Effector memory CD8-positive, alpha-beta T cell (primary cell): ENCODE measurements around the gene SLC28A1.

Source experiments
- ATAC-seq: fragments of 150-1000 bp; cut with Tn5 transposase; replicated peaks from 2 replicates; pipeline ENCODE4 v1.10.0; 2021; ENCODE audit warnings: mild to moderate bottlenecking, moderate library complexity
- DNase-seq, 3 experiments: peaks; one replicate each; pipeline ENCODE4 v3.0.0; 2021
- H3K27ac Mint-ChIP-seq, 2 donors: one replicate each; pipeline ENCODE4 v1.8.0; 2022; ENCODE audit warnings: mild to moderate bottlenecking in 2 of 2, mixed read lengths in 2 of 2, moderate library complexity in 2 of 2
- H3K27me3 Mint-ChIP-seq, 2 donors: one replicate each; pipeline ENCODE4 v1.8.0; 2022; ENCODE audit warnings: mixed read lengths in 2 of 2
- H3K36me3 Mint-ChIP-seq: one replicate; pipeline ENCODE4 v1.8.0; 2022; ENCODE audit warnings: mild to moderate bottlenecking, moderate library complexity, mixed read lengths; ENCODE audit not compliant: insufficient read depth
- H3K4me1 Mint-ChIP-seq, 2 donors: one replicate each; pipeline ENCODE4 v1.8.0; 2022; ENCODE audit warnings: low read depth in 2 of 2, mixed read lengths in 2 of 2
- H3K4me3 Mint-ChIP-seq, 2 donors: one replicate each; pipeline ENCODE4 v1.8.0; 2022; ENCODE audit warnings: mild to moderate bottlenecking in 2 of 2, mixed read lengths in 2 of 2, moderate library complexity in 2 of 2
- H3K9me3 Mint-ChIP-seq, 2 donors: one replicate each; pipeline ENCODE4 v1.8.0; 2022; ENCODE audit warnings: mixed read lengths in 2 of 2

SLC28A1 gene

DNA sequence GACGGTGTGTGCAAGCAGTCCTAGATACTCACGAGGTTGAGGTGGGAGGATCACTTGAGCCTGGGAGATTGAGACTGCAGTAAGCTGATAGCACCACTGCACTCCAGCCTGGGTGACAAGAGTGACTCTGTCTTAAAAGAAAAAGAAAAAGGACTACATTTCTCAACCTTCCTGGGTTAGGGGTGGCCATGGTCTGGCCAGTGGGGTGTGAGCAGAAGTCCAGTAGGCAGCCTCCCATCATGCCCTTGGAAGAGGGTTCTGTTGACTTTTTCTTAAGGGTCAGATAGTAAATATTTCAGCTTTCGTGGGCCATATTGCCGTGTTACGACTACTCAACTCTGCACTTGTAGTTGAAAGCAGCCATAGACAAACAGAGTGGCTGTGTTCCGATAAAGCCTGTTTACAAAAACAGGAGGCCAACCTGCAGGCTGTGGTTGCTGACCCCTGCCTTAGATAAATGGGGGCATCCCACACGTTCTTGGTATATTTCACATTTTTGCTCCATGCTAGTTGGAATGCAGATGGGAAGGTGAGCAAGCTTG is 66.2 kb downstream of the SLC28A1 start:
- no peaks in the 10 kb centered on the region for H3K9me3 Mint-ChIP-seq
- H3K4me3 Mint-ChIP-seq, result no peak overlapping the region
- no peaks in the 10 kb centered on the region for H3K4me1 Mint-ChIP-seq
- no peak for ATAC-seq
- H3K36me3 Mint-ChIP-seq, result no peaks in the 10 kb centered on the region
- H3K27ac Mint-ChIP-seq, result no peak overlapping the region
- H3K27me3 Mint-ChIP-seq, result peaks cover under 1 to 26% of the 10 kb centered on the region in 2 donors
- no peak for DNase-seq

DNA sequence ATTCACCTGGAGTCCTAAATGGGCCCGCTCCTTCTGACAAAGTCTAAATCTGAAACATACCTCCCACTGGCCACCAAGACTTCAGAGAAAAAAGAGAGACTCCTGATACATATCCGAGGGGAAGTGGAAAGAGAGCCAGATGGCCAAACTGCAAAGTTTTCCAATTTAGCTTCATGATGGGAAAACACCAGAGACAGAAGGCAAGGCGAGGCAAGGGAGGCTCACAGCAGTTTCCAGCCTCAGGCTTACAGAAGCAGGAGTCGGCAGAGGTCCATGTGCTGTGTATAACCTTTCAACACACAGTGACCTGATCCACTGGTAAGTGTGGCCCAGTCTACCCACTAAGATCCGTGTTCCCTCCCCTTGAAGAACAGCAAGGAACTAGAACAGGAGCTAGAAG is 67.3 kb downstream of the SLC28A1 start:
- Mint-ChIP-seq H3K4me3 (no peak overlapping the region), H3K27me3 (peaks cover 8 to 37% of the 10 kb centered on the region in 2 donors), H3K4me1 (peaks cover 0 to 3% of the 10 kb centered on the region in 2 donors), H3K27ac (no peak overlapping the region), H3K9me3 (no peaks in the 10 kb centered on the region), H3K36me3 (no peaks in the 10 kb centered on the region)
- DNase-seq (no peak), ATAC-seq (no peak)

DNA sequence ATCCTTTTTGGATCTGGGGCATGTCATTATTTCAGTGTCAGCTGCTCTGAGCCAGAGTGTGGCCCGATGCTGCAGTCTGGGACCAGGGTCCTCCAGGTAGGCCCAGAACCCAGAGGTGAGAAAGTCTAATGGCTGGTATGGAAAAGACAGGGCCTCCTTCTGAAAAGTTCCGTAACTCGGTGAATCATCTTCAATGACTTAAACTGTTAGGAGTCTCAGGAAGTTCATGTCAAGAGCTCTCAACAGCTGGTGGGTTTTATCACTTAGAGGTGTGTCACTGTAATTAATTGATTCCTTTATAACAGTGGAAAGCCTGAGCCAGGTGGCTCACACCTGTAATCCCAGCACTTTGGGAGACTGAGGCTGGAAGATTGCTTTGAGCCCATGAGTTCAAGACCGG is 68.7 kb downstream of the SLC28A1 start:
- no peaks in the 10 kb centered on the region for H3K36me3 Mint-ChIP-seq
- H3K27ac Mint-ChIP-seq, result no peak overlapping the region
- H3K4me3 Mint-ChIP-seq, result no peak overlapping the region
- no peaks in the 10 kb centered on the region for H3K9me3 Mint-ChIP-seq
- H3K27me3 Mint-ChIP-seq, result peaks cover 20 to 47% of the 10 kb centered on the region in 2 donors
- H3K4me1 Mint-ChIP-seq, result peaks cover 0 to 3% of the 10 kb centered on the region in 2 donors
- DNase-seq, result no peak
- ATAC-seq, result no peak

DNA sequence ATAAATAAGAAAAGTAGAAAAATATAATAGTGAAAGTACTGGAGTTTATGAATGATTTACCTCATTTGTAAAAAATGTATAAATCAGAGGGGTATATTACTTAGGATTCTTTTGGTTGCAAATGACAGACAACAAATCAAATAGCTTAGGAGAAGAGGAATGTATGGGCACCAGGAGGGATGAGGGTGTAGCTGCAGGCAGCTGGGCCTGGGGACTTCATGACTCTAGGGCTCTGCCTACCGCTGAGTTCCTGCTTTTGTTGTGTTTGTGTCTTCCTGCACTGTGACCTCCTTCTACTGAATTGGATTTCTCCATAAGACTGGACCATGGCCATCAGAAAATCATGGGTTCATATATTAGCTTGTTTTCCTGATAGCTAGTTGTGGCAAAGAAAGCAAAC is 69.3 kb downstream of the SLC28A1 start:
- no peaks in the 10 kb centered on the region for H3K36me3 Mint-ChIP-seq
- no peak overlapping the region for H3K4me3 Mint-ChIP-seq
- H3K9me3 Mint-ChIP-seq, result no peaks in the 10 kb centered on the region
- ATAC-seq (no peak), DNase-seq (no peak)
- peaks cover 0 to 3% of the 10 kb centered on the region in 2 donors for H3K4me1 Mint-ChIP-seq
- peaks cover 22 to 46% of the 10 kb centered on the region in 2 donors for H3K27me3 Mint-ChIP-seq
- no peak overlapping the region for H3K27ac Mint-ChIP-seq

DNA sequence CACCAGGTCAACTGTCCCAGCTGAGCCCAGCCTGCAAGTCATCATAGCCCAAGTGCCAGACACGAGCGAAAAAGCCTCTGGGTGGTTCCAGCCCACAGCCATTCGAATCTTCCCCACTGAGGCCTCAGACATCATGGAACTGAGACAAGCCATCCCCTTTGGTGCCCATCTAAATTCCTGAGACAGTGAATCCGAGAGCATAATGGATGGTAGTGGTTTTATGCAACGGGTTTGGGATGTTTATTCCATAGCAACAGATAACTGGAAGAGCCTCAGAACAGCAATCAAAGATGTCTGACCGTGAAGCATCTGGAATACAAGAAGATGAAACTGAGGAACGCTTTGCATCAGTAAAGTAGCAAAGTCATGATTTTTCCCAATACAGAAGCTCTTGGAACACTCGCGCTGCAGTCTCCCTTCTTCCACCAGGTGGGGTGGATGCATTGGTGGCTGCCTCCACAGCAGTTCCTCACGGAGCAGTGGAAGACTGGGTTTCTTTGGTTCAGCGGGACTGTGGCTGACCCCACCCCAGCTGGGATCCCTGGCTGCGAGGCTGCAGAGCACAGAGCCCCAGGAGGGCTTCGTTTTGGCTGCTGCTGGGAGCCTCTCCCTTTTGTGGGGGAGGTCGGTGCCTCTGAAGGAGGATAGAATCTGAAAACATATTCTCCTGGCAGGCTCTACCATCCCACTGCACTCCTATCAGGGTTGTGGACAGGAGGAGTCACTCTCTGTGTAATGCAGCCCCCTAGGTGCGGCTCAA is 70.8 kb downstream of the SLC28A1 start:
- Mint-ChIP-seq H3K4me3 (no peak overlapping the region), H3K4me1 (peaks cover 0 to 3% of the 10 kb centered on the region in 2 donors), H3K9me3 (no peaks in the 10 kb centered on the region), H3K27ac (no peak overlapping the region), H3K27me3 (peaks cover 30 to 31% of the 10 kb centered on the region in 2 donors), H3K36me3 (no peaks in the 10 kb centered on the region)
- DNase-seq (peak; percentile 13 to 22 (median 18)), ATAC-seq (peak; percentile 59)

DNA sequence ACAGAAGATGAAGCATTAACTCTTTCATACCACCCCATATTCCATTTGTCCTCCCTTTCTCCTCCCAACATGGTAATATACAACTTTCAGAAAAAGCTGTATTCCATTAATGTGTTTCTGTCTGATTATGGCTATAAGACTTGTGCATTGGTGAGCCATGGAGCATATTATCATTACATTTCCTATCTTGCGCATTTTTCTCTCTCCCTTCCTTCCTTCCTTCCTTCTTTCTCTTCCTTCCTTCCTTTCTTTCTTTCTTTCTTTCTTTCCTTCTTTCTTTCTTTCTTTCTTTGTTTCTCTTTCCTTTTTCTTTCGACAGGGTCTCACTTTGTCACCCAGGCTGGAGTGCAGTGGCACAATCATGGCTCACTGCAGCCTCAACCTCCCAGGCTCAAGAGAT is 71.7 kb downstream of the SLC28A1 start:
- no peaks in the 10 kb centered on the region for H3K9me3 Mint-ChIP-seq
- H3K4me3 Mint-ChIP-seq, result no peak overlapping the region
- H3K36me3 Mint-ChIP-seq, result no peaks in the 10 kb centered on the region
- peaks cover 0 to 3% of the 10 kb centered on the region in 2 donors for H3K4me1 Mint-ChIP-seq
- no peak for ATAC-seq
- H3K27me3 Mint-ChIP-seq, result peaks cover 29 to 37% of the 10 kb centered on the region in 2 donors
- no peak for DNase-seq
- H3K27ac Mint-ChIP-seq, result no peak overlapping the region

DNA sequence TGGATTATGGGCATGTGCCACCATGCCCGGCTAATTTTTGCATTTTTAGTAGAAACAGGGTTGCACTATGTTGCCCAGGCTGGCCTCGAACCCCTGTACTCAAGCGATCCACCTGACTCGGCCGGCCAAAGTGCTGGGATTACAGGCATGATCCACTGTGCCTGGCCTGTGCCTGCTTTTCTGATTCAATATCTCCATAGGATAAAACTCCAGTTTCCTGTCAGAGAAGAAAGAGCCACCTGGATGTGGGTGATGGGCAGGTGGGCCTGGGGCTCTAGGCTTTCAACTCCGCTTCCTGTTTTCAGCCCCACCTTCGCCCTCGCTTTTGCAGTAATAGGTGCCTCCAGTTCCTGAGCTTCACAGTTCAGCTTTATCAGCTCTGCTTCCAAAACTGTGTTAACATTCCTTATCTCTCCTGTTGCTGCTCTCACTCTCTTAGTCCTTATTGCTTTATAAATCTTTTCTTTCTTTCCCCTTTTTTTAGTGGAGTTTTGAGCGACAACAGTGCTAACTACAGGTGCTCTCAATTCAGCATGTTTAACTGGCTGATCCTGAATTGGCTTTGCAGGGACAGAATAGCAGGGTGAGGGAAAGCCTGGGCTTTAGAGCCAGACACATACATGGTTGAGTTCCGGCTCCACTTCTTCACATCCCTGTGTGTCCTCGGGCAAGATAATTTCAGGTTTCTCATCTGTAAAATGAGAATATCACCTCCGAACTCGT is 76.1 kb downstream of the SLC28A1 start:
- Mint-ChIP-seq H3K4me1 (peaks cover 0 to 3% of the 10 kb centered on the region in 2 donors), H3K27ac (no peak overlapping the region), H3K27me3 (peaks cover 44 to 50% of the 10 kb centered on the region in 2 donors), H3K9me3 (peaks cover 0 to 2% of the 10 kb centered on the region in 2 donors), H3K36me3 (no peaks in the 10 kb centered on the region), H3K4me3 (no peak overlapping the region)
- DNase-seq (no peak), ATAC-seq (no peak)

DNA sequence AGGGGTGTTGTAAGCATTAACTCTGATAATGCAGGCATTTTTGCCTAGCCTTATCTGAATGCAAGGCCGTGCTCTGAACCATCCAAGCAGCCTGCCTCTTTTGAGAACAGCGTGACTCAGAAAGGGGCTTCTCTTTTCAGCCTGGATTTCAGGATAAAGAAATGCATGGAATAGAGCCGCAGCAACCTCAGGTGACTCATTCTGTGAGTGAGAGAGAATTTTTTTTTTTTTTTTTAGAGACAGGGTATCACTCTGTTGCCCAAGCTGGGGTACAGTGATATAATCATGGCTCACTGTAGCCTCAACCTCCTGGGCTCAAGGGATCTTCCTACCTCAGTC is 76.6 kb downstream of the SLC28A1 start:
- no peak overlapping the region for H3K27ac Mint-ChIP-seq
- peaks cover 39 to 45% of the 10 kb centered on the region in 2 donors for H3K27me3 Mint-ChIP-seq
- no peaks in the 10 kb centered on the region for H3K36me3 Mint-ChIP-seq
- H3K4me3 Mint-ChIP-seq, result no peak overlapping the region
- H3K9me3 Mint-ChIP-seq, result peaks cover 0 to 2% of the 10 kb centered on the region in 2 donors
- no peak for ATAC-seq
- no peak for DNase-seq
- no peaks in the 10 kb centered on the region for H3K4me1 Mint-ChIP-seq

DNA sequence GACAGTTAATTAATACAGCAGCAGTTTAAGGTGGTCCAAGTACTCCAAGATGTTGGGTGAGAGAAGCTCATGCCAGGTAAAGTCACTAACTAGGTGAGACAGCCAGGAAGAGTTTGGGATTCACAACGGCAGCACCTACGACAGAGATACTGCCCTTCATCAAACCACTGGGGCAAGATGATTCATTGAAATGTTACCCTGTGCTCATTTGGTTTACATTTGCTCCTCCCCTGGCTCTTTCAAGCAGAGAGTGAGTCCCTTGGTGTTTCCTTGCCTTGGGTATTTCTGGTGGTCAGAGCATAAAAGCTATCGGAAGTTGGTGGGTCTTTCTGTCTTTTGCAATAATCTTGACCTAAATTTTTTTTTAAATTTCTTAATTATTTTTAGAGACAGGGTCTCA is 77.2 kb downstream of the SLC28A1 start:
- DNase-seq (no peak), ATAC-seq (no peak)
- Mint-ChIP-seq H3K27me3 (peaks cover 36 to 39% of the 10 kb centered on the region in 2 donors), H3K4me3 (no peak overlapping the region), H3K9me3 (peaks cover 0 to 2% of the 10 kb centered on the region in 2 donors), H3K27ac (no peak overlapping the region), H3K36me3 (no peaks in the 10 kb centered on the region), H3K4me1 (no peaks in the 10 kb centered on the region)

DNA sequence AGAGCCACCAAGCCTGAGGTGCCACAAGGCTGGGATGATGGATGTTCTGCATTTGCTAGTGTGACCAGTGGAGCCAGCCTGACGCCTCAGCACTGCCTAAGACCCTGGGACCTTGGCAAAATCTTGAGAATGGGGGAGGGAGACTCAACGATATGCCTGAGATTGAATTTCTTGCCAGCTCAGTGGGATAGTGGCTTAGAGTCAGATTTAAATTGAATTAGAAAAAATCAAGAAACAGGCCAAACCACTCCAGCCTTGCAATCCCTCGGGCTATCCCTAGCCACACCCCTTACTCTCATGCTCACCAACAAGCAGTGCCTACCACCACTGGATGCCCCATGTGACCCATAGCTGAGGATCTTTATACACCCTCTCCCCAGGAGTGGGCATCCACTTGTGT is 78.5 kb downstream of the SLC28A1 start:
- Mint-ChIP-seq H3K4me3 (no peak overlapping the region), H3K4me1 (no peaks in the 10 kb centered on the region), H3K27ac (no peak overlapping the region), H3K9me3 (peaks cover 0 to 2% of the 10 kb centered on the region in 2 donors), H3K27me3 (peaks cover 26 to 29% of the 10 kb centered on the region in 2 donors), H3K36me3 (no peaks in the 10 kb centered on the region)
- no peak for DNase-seq
- no peak for ATAC-seq

DNA sequence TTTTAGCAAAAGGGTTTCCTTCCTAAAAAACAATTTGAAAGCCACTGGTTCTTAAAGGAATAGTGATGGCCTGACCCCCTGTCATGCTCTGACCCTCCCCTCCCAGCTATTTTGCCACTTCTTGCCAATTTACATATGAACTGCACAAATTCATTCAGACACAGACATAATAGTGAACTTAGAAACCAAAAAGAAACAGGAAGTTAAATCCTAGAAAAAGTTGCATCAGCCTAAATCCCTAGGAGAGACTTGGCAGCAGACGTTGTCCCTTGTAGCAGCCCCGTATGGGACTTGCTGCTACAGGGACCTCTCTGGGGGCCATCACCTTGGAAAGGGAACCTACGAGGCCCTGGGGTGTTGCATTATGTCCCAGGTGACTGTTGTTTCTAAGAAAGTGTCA is 82.9 kb downstream of the SLC28A1 start:
- H3K9me3 Mint-ChIP-seq, result peaks cover 0 to 2% of the 10 kb centered on the region in 2 donors
- no peak for ATAC-seq
- no peak overlapping the region for H3K4me3 Mint-ChIP-seq
- H3K4me1 Mint-ChIP-seq, result no peaks in the 10 kb centered on the region
- peaks cover 8 to 41% of the 10 kb centered on the region in 2 donors for H3K27me3 Mint-ChIP-seq
- H3K27ac Mint-ChIP-seq, result no peak overlapping the region
- DNase-seq, result no peak
- peaks cover 2% of the 10 kb centered on the region for H3K36me3 Mint-ChIP-seq

DNA sequence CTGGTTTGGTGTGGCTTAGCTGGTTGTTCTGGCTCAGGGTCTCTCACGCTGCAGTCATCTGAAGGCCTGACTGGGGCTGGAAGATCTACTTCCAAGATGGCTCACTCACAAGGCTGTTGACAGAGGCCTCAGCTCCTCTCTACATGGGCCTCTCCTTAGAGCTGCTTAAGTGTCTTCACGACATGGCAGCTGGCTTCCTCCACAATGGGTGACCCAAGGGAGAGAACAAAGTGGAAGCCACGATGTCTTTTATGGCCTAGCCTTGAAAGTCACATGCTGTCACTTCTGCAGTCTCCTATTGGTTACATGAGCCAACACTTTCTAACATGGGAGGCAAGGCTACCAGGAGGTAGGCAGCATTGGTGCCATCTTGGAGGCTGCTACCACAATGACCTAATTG is 83.8 kb downstream of the SLC28A1 start:
- Mint-ChIP-seq H3K4me3 (no peak overlapping the region), H3K9me3 (peaks cover 0 to 2% of the 10 kb centered on the region in 2 donors), H3K36me3 (peaks cover 2% of the 10 kb centered on the region), H3K27me3 (peaks cover 8 to 36% of the 10 kb centered on the region in 2 donors), H3K27ac (no peak overlapping the region), H3K4me1 (no peaks in the 10 kb centered on the region)
- ATAC-seq (no peak), DNase-seq (no peak)

DNA sequence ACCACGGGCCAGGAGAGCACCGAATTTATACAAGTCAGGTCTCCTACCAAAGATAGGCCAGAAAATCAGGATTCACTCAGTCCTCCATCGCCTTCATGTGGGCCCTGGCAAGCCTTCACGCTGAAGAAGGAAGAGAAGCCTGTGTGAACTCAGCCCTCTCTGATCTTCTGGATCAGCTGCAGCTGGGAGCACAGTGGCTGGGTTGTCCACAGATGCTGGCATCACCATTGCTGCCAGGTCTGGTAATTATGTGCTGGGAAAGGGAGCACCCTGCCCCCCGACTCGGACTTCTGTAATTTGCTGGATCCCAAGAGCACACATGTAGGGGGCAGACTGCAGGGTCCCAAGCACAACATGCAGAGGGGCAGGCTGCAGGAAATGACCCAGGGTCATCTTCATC is 84.8 kb downstream of the SLC28A1 start:
- no peak for ATAC-seq
- DNase-seq, result no peak
- peaks cover under 1 to 29% of the 10 kb centered on the region in 2 donors for H3K27me3 Mint-ChIP-seq

DNA sequence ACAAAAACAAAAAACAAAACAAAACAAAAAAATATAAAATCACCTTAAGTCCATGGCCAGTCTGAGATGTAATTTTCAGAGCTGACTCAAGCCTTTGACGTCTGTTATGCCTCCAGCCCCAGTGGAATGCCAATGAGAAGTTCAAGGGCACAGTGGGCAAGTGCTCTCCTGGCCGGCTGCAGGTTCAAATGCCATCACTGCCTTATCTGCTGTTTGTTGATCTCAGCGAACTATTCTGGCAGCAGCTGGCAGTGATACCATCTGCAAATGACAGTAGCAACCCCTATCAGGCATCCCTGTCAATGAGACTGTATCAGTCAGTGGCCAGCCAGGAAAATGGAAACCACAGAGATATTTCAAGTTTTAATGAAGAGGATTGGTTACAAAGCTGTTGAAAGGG is 86.4 kb downstream of the SLC28A1 start:
- no peaks in the 10 kb centered on the region for H3K4me1 Mint-ChIP-seq
- no peak for ATAC-seq
- peaks cover 2% of the 10 kb centered on the region for H3K36me3 Mint-ChIP-seq
- DNase-seq, result no peak
- H3K27me3 Mint-ChIP-seq, result peaks cover 0 to 29% of the 10 kb centered on the region in 2 donors
- no peak overlapping the region for H3K27ac Mint-ChIP-seq
- no peaks in the 10 kb centered on the region for H3K9me3 Mint-ChIP-seq
- no peak overlapping the region for H3K4me3 Mint-ChIP-seq

More for the DNA sequence above, 84.8 kb downstream of the SLC28A1 start:
- Mint-ChIP-seq H3K36me3 (peaks cover 2% of the 10 kb centered on the region), H3K4me1 (no peaks in the 10 kb centered on the region), H3K9me3 (peaks cover 0 to 2% of the 10 kb centered on the region in 2 donors), H3K27ac (no peak overlapping the region), H3K4me3 (no peak overlapping the region)
